OCI-LY7 (cell line): ENCODE measurements around the gene SLC38A3. TPM values are rescaled to one million over a fixed set of nuclear protein-coding genes. Genes with fewer than 3 reads are reported as not detected.

ENCODE experiments used
- BruUV-seq: library from RNA; stranded (reverse); fragments of 400-500 nt; replicated peaks from 2 replicates; lab custom pipeline; 2021; lab: Mats Ljungman, UMichigan
- CTCF ChIA-PET: fragments of 300-600 bp; sonication (Branson Sonifier 250); formaldehyde crosslinking; loops from one replicate; lab custom pipeline; 2022; ENCODE audit warnings: antibody characterized with exemption; ENCODE audit not compliant: unreplicated experiment; lab: Charles Lee
- POLR2A ChIA-PET: fragments of 300-600 bp; sonication (Branson Sonifier 250); formaldehyde crosslinking; loops from one replicate; lab custom pipeline; 2022; ENCODE audit warnings: antibody characterized with exemption; lab: Charles Lee
- DNase-seq: peaks from one replicate; pipeline ENCODE4 v3.0.0-alpha.2; 2015; ENCODE audit warnings: low spot score
- H2AFZ ChIP-seq: fragments of 200-600 bp; sonication (generic), shearing (Covaris generic); 2 replicates; pipeline ENCODE4 v1.6.1; 2014; ENCODE audit warnings: mild to moderate bottlenecking, antibody characterized with exemption, low read length, moderate library complexity
- H3K27ac ChIP-seq: fragments of 200-600 bp; sonication (generic); 2 replicates; pipeline ENCODE4 v1.5.1; 2014; ENCODE audit warnings: mixed run types, low read depth, mild to moderate bottlenecking, moderate library complexity, low read length, inconsistent platforms; ENCODE audit not compliant: poor library complexity, severe bottlenecking
- H3K36me3 ChIP-seq: fragments of 200-600 bp; sonication (generic); 2 replicates; pipeline ENCODE4 v1.6.1; 2014; ENCODE audit warnings: mild to moderate bottlenecking, antibody characterized with exemption, low read length, moderate library complexity, mixed read lengths; ENCODE audit not compliant: insufficient read depth
- H3K4me1 ChIP-seq: fragments of 200-600 bp; sonication (generic); 2 replicates; pipeline ENCODE4 v1.5.1; 2014; ENCODE audit warnings: mild to moderate bottlenecking, low read length; ENCODE audit not compliant: insufficient read depth, poor library complexity, severe bottlenecking
- H3K4me2 ChIP-seq: fragments of 200-600 bp; sonication (generic); 2 replicates; pipeline ENCODE4 v1.6.1; 2014; ENCODE audit warnings: mild to moderate bottlenecking, low read length
- H3K4me3 ChIP-seq: fragments of 200-600 bp; sonication (generic); 2 replicates; pipeline ENCODE4 v1.5.1; 2014; ENCODE audit warnings: mild to moderate bottlenecking, low read depth, low read length; ENCODE audit not compliant: poor library complexity, severe bottlenecking
- H3K79me2 ChIP-seq: fragments of 200-600 bp; sonication (generic); 2 replicates; pipeline ENCODE4 v1.6.1; 2016; ENCODE audit warnings: low read depth, mild to moderate bottlenecking, low read length, moderate library complexity, mixed read lengths; ENCODE audit not compliant: insufficient read depth
- H3K9me2 ChIP-seq: fragments of 200-600 bp; sonication (generic); 2 replicates; pipeline ENCODE4 v1.6.1; 2016; ENCODE audit warnings: mild to moderate bottlenecking, low read length, mixed read lengths; ENCODE audit not compliant: insufficient read depth
- H3K9me3 ChIP-seq: fragments of 200-600 bp; sonication (generic); 2 replicates; pipeline ENCODE4 v1.6.1; 2014; ENCODE audit warnings: mild to moderate bottlenecking, mixed run types, low read length, mixed read lengths
- H4K20me1 ChIP-seq: fragments of 200-600 bp; sonication (generic); 2 replicates; pipeline ENCODE4 v1.6.1; 2014; ENCODE audit warnings: mild to moderate bottlenecking, antibody characterized with exemption, low read length, moderate library complexity, mixed read lengths; ENCODE audit not compliant: insufficient read depth
- EZH2phosphoT487 ChIP-seq: fragments of 200-600 bp; sonication (generic); IDR thresholded peaks from 2 replicates; pipeline ENCODE4 v1.6.1; 2018; ENCODE audit warnings: low read depth, borderline replicate concordance, mild to moderate bottlenecking, mixed run types, antibody characterized with exemption, low read length, moderate library complexity, mixed read lengths
- intact Hi-C: fragments of 100-400 bp; cut with micrococcal nuclease; formaldehyde crosslinking; loops from one replicate; pipeline ENCODE4 v1.10.0; 2022; ENCODE audit not compliant: unreplicated experiment
- total RNA-seq, 2 experiments: library from RNA; depleted of rRNA in 1 of 2; stranded (reverse); fragments of >200 nt in 1 of 2; shearing (Covaris generic) in 1 of 2; gene quantifications; 2 replicates each; pipeline ENCODE4 v1.2.3, GENCODE V29; 2014 to 2022
- TF ChIP-seq, protein P1 (sequence below): fragments of 200-600 bp; sonication (generic); conservative IDR thresholded peaks from 2 replicates; pipeline ENCODE4 v1.5.1; 2014; ENCODE audit warnings: mild to moderate bottlenecking, antibody characterized with exemption, low read length, moderate library complexity, mixed read lengths

Gene SLC38A3
- total RNA-seq, 2 experiments from 2014 or later: not detected

DNA sequence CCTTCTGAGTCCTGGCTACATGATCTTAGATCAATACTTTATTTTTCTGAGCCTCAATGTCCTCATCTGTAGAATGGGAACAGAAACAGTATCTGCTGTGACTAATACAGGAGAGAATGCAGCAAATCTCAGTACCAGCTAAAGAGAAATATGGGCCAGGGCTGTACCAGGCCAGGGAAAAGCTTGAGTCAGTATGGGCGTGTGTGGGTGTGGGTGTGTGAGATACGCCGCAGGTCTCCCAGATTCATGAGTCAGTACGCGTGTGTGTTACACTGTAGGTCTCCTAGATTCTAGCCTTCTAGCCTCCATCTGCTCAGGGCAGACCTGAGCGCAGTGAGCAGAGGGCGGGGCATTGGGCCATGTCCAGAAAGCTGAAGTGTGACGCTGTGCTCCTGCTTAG is 46.1 kb downstream of the SLC38A3 start:
- ChIA-PET POLR2A (no interaction called here), CTCF (interaction anchor here (0.6 kb wide), 1 partner anchor 9 kb away, joined by 3 read pairs; no protein-coding TSS in a partner anchor)
- Histone ChIP-seq H3K9me3 (no peaks in the 10 kb centered on the region), H2AFZ (no peak overlapping the region), H3K4me2 (no peak overlapping the region), H3K4me1 (peaks cover 29% of the 10 kb centered on the region), H3K4me3 (no peak overlapping the region), H3K27ac (no peak overlapping the region), H4K20me1 (peaks cover 5% of the 10 kb centered on the region; the same call in 1 of the 2 replicates), H3K9me2 (no peaks in the 10 kb centered on the region), H3K36me3 (peaks cover 74% of the 10 kb centered on the region), H3K79me2 (peaks cover 39% of the 10 kb centered on the region)
- TF ChIP-seq EZH2phosphoT487: no peak
- TF ChIP-seq, protein P1, sequence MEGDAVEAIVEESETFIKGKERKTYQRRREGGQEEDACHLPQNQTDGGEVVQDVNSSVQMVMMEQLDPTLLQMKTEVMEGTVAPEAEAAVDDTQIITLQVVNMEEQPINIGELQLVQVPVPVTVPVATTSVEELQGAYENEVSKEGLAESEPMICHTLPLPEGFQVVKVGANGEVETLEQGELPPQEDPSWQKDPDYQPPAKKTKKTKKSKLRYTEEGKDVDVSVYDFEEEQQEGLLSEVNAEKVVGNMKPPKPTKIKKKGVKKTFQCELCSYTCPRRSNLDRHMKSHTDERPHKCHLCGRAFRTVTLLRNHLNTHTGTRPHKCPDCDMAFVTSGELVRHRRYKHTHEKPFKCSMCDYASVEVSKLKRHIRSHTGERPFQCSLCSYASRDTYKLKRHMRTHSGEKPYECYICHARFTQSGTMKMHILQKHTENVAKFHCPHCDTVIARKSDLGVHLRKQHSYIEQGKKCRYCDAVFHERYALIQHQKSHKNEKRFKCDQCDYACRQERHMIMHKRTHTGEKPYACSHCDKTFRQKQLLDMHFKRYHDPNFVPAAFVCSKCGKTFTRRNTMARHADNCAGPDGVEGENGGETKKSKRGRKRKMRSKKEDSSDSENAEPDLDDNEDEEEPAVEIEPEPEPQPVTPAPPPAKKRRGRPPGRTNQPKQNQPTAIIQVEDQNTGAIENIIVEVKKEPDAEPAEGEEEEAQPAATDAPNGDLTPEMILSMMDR: no peak
- BruUV-seq: no TSS peak
- DNase-seq: no peak
- intact Hi-C loops: no loop called here

DNA sequence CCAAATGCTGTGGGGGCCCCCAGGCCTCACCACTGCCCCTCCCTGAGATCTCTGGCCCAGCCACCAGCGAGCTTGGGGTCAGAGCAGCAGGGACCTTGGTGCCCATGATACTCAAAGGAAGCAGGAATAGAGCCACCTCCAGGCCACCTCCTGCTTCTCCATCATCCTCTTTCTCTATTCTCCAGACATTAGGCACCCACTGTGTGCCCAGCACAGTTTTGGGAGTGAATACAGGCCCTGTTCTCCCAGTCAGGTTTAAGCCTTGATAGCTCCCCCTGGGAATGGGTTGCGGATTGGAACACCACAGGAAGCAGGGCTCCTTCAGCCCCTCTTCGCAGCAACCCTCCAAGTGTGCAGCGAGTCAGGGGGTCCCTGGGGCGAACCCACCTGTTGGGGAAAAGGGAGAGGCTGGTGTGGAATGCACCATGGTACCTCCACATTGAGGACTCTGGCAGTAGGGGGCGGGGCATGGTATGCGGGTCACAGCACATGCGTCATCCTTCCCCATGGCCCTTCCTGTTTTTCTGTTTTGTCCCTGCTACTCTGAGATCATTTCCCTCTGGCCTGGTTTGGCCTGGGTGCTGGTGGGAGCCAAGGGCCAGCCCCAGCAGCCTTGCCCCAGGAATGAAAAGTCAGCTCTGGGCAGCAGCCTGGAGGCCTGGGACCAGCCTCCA is 49.6 kb downstream of the SLC38A3 start:
- H3K27ac ChIP-seq: no peak overlapping the region
- ChIA-PET POLR2A (no interaction called here), CTCF (no interaction called here)
- DNase-seq: no peak
- peaks cover 5% of the 10 kb centered on the region for H3K4me1 ChIP-seq
- no peak for TF ChIP-seq EZH2phosphoT487
- TF ChIP-seq, protein P1: no peak
- peaks cover 88% of the 10 kb centered on the region for H3K36me3 ChIP-seq
- BruUV-seq: no TSS peak
- no peak overlapping the region for H3K4me3 ChIP-seq
- intact Hi-C loops: no loop called here
- peaks cover 6% of the 10 kb centered on the region; the same call in 1 of the 2 replicates for H3K79me2 ChIP-seq
- no peaks in the 10 kb centered on the region for H4K20me1 ChIP-seq
- no peak overlapping the region for H2AFZ ChIP-seq
- no peaks in the 10 kb centered on the region for H3K9me2 ChIP-seq
- H3K9me3 ChIP-seq: no peaks in the 10 kb centered on the region
- H3K4me2 ChIP-seq: no peak overlapping the region

DNA sequence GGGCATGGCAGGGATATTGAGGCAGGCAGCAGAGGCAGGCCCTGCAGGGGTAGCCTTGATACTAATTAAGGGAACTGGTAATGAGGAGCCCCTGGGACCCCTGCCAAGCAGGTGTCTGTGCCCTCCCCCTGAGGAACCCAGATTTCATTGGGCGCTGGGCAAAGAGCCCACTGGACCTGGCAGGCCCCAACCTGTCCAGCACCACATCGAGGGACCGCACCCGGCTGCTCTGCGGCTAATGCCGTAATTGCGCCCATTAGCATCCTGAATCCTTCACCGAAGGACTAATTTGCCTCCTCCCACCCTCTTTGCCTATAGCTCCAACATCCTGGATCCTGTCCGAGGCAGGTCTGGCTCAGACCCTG is 50.2 kb downstream of the SLC38A3 start:
- ChIA-PET CTCF (no interaction called here), POLR2A (no interaction called here)
- H3K4me1 ChIP-seq: peaks cover 4% of the 10 kb centered on the region
- no peaks in the 10 kb centered on the region for H3K9me3 ChIP-seq
- H3K36me3 ChIP-seq: peaks cover 84% of the 10 kb centered on the region
- H3K79me2 ChIP-seq: peaks cover 1% of the 10 kb centered on the region; the same call in 1 of the 2 replicates
- H3K27ac ChIP-seq: no peak overlapping the region
- H3K9me2 ChIP-seq: no peaks in the 10 kb centered on the region
- TF ChIP-seq, protein P1: no peak
- TF ChIP-seq EZH2phosphoT487: no peak
- no peak overlapping the region for H3K4me2 ChIP-seq
- intact Hi-C loops: no loop called here
- no peak for DNase-seq
- no peak overlapping the region for H2AFZ ChIP-seq
- no peak overlapping the region for H3K4me3 ChIP-seq
- H4K20me1 ChIP-seq: no peaks in the 10 kb centered on the region
- no TSS peak for BruUV-seq
